GM21576 (cell line): ENCODE data around the gene MGLL.

Experiments used
- ATAC-seq: cut with Tn5 transposase; IDR thresholded peaks from one replicate; pipeline ENCODE4 v1.9.1; 2021; ENCODE audit warnings: mild to moderate bottlenecking, moderate library complexity; ENCODE audit not compliant: unreplicated experiment

MGLL gene

DNA sequence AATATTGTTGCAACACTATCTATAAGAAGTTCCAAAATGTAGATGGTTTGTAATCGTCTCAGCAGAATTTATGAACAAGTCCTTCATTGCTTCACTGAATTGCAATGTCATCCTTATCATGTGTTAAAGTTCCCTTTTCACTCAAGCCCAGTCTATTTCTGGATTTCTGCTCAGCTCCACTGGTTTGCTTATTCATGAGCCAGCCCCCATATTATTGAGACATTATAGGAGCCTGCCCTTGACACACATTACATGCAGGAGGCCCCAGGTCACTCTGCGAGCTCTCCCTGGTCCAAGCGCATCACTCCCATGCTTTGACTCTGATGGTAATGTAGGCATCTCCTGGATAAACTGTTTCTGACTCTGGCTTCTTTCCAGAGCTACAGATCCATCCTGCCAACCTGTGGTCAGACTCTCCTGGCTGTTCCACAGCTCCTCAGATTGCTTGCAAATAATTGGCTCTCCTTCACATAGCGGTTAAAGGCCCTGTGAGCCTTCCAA, 92.7 kb downstream of the MGLL start:
- ATAC-seq, result no peak

- ATAC-seq, result no peak
Observed at GRCh38 chr3:127728417-127729015, 93.8 kb downstream of the MGLL start.

GRCh38 chr3:127726894-127727293, 95.4 kb downstream of the MGLL start:
- no peak for ATAC-seq

DNA sequence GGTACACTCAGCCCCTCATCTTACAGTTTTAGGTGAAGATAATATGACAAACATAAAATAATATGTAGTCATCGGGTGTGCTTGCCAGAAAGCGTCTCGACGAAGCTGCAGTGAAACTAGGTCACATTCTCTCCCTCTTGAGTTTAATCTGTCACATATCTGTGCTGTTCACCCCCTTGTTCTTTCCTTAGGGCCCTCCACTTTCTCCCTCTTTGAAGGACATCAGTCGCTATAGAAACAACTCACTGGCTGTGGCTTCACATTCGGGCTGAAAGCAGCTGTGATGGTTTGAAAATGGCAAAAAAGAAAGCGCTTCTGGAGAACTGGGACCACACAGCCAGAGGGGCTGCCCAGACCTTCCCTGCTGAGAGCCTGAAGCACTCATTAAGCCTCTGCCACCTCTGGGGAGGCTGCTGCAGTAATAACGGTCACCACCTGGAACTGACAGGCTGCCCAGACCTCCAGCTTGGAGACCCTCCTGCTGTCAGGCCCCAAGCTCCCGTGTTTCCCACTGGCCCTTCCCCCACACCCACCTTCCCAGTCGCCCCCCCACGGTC, 99.2 kb downstream of the MGLL start:
- ATAC-seq, result no peak

DNA sequence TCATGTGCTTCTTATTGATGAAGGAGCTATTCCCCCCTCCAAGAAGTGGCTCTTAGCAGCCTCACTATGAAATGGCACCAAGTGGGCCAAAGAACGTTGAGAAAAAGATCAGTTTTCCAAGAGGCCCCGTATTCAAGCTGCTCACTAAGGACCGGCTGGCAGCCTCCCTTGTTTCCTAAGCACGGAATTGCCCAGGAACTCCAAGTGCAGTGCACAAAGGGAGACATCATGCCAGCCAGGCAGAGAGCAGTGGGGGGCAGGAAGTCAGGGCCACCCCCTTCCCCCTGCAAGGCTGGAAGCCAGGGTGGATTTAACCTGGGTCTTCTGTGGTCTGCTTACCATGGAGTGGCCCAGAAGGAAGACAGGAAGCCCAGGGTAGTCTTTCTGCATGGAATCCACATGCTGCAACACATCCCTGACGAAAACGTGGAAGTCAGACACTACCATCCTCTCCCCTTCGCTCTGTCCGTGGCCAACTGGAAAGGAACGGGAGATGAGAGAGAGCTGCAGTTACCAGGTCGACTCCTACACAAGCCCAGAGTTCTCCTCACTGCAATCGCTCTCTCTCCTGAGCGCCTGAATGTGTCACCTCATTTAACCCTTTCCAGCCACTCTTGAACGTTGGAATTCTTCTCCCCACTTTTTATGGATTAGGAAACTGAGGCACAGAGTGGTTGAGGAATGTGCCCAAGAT, 100.1 kb downstream of the MGLL start:
- no peak for ATAC-seq

GRCh38 chr3:127720985-127721935, 101.1 kb downstream of the MGLL start:
- ATAC-seq, result no peak

- no peak for ATAC-seq
Observed at GRCh38 chr3:127720161-127720823, 102.0 kb downstream of the MGLL start.

DNA sequence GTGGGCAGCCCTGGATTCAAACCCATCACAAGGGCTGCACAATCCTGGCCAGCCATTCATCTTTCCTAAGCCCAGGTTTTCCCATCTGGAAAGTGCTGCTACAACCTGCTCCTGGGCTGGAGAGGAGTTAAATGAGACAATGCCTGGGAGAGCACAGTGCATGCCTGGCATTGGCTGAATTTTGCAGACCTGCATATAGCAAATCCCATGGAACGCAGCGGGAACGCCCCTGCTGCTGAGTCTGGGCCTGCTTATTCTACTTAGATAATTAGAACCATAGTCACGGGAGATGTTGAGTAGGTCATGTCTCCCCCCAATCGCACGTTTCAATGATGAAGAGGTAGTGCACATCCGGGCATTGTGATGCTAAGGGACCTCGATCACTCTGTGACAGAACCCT, 102.9 kb downstream of the MGLL start:
- ATAC-seq, result no peak

DNA sequence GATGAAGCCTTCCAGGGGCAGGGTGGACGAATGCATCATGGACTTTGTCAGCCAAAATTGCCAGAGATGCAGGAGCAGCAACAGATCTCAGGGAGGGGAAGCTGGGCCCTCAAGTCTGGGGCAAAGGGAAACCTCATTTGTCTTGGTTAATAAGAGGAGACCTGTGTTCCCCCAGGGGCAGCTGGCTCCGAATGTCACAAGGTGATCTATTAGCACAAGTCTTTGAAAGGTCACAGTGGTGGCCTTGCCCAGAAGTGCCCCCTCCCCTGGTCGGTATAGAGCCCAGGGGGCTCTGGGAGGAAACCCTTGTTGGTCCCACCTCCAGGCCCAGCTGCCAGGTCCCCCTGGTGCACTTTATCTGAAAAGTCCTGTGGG, 103.4 kb downstream of the MGLL start:
- no peak for ATAC-seq

- ATAC-seq, result no peak
Observed at GRCh38 chr3:127718245-127718915, 103.9 kb downstream of the MGLL start.

DNA sequence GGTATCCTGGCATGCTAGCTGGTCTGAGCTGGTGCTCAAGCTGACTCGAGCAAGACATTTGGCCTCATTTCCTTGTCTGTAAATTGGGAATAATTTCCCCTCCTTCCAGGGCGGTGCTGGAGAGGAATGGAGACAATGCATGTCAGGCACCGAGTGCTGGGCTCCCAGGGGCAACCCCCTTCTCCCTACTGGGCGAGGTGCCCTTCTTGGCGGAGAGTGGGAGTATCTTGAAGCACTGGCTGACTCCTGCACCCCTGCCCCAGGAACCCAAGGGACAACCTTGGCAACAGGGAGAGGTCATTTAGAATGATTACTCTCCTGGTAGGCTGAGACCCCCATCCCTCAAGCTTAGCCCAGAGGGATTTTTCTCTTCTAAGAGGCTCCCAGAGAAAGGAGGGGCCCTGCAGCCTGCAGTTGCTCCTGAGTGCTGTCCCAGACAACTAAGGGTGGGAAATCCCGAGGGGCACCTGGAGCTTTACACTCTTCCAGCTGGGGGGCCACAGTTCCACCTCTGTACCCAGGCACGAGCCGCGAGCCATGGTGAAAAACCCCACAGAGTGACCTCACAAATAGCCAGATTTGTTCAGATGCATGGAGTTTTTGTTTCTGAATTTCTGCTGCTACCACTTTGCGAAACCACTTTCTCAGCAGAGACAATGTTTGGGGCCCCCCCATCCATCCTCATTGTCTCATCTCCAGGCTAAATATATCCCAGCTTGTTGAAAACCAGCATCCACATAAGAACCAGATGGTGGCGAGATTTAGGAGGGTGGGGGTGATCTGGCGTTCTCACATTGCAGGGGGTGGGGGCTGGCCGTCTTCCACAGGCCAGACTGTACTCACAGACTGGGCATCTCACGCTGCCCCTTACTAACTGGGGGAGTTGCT, 104.7 kb downstream of the MGLL start:
- no peak for ATAC-seq

DNA sequence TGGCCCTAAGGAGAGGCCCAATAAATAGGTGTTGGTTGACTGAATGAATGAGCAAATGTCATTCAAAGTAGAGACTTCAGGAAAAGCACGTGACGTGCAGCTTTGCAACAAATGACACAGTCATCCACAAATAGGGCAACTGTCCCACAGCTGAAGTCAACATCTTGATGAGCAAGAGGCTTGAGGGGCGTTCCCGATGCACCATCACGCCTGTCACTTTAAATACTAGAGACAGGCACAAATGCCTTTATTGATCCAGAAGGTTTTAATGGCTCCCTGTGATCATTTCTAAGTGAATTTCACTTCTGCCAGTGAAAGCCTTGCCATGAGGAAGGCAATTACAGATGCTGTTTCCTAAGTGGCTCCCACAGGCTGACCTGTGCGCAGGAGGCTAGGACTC, 105.9 kb downstream of the MGLL start:
- no peak for ATAC-seq

- ATAC-seq, result no peak
Observed at GRCh38 chr3:127715532-127715931, 106.8 kb downstream of the MGLL start.

- ATAC-seq, result no peak
Observed at GRCh38 chr3:127714866-127715265, 107.4 kb downstream of the MGLL start.

- no peak for ATAC-seq
Observed at GRCh38 chr3:127714125-127714571, 108.2 kb downstream of the MGLL start.

- no peak for ATAC-seq
Observed at GRCh38 chr3:127712881-127713771, 109.2 kb downstream of the MGLL start.

- no peak for ATAC-seq
Observed at GRCh38 chr3:127712461-127712860, 109.9 kb downstream of the MGLL start.

GRCh38 chr3:127711896-127712295, 110.4 kb downstream of the MGLL start:
- ATAC-seq, result no peak
